GM21786 (cell line): Measurements from ENCODE around the gene EPX.
"Not testable (repeated sequence)": the region's sequence is repeated elsewhere in the genome, so short reads cannot be mapped to it uniquely, and the experiment has no call there.

ENCODE experiments used
- ATAC-seq: cut with Tn5 transposase; IDR thresholded peaks from one replicate; pipeline ENCODE4 v1.9.1; 2021; ENCODE audit not compliant: unreplicated experiment

EPX gene

GRCh38 chr17:58192612-58193011, at the start of gene EPX:
Gene EPX, plus strand, starts transcription at chr17:58192726. Its CDS starts 121 bp downstream, at chr17:58192847.
- no peak for ATAC-seq

GRCh38 chr17:58143335-58143734, 49.2 kb upstream of the EPX start:
- ATAC-seq: not testable (repeated sequence)

GRCh38 chr17:58144801-58145200, 47.7 kb upstream of the EPX start:
- no peak for ATAC-seq

GRCh38 chr17:58147930-58148434, 44.5 kb upstream of the EPX start, which contains the start of gene OR4D1:
Gene OR4D1, plus strand, starts transcription at chr17:58148384. Its CDS starts 6,770 bp downstream, at chr17:58155154.
- ATAC-seq: no peak

GRCh38 chr17:58148609-58149008, 43.9 kb upstream of the EPX start:
- no peak for ATAC-seq

GRCh38 chr17:58150394-58150793, 42.1 kb upstream of the EPX start:
- ATAC-seq: no peak

GRCh38 chr17:58153046-58153445, 39.5 kb upstream of the EPX start:
- ATAC-seq: no peak

GRCh38 chr17:58153671-58154070, 38.9 kb upstream of the EPX start:
- no peak for ATAC-seq

GRCh38 chr17:58156839-58157803, 35.4 kb upstream of the EPX start:
- ATAC-seq: no peak

GRCh38 chr17:58158181-58158580, 34.3 kb upstream of the EPX start:
- no peak for ATAC-seq

GRCh38 chr17:58161566-58161965, 31.0 kb upstream of the EPX start:
- ATAC-seq: no peak

GRCh38 chr17:58165981-58166380, 26.5 kb upstream of the EPX start:
- ATAC-seq: no peak

GRCh38 chr17:58166682-58167081, 25.8 kb upstream of the EPX start, which contains the start of gene OR4D2:
Gene OR4D2, plus strand, starts transcription at chr17:58166982. Its CDS starts 2,674 bp downstream, at chr17:58169656.
- ATAC-seq: no peak

- no peak for ATAC-seq
Observed at GRCh38 chr17:58170622-58171021, 21.9 kb upstream of the EPX start.

- ATAC-seq: no peak
Observed at GRCh38 chr17:58172369-58173071, 20.0 kb upstream of the EPX start.

- ATAC-seq: no peak
Observed at GRCh38 chr17:58174871-58175270, 17.7 kb upstream of the EPX start.

GRCh38 chr17:58176200-58176599, 16.3 kb upstream of the EPX start:
- no peak for ATAC-seq

- ATAC-seq: no peak
Observed at GRCh38 chr17:58181796-58182195, 10.7 kb upstream of the EPX start.

GRCh38 chr17:58183514-58183913, 9.0 kb upstream of the EPX start:
- ATAC-seq: no peak

GRCh38 chr17:58184308-58184985, 8.1 kb upstream of the EPX start:
- no peak for ATAC-seq
